ENCODE results near the gene HMGN5. TPM values are rescaled to one million over a fixed set of nuclear protein-coding genes. Genes with fewer than 3 reads are reported as not detected.

The HMGN5 gene
- total RNA-seq, 1 donor from 2014 or later: 5.1 TPM

GRCh38 chrX:81232218-81232617 is 30.5 kb upstream of the HMGN5 start:
- Mint-ChIP-seq H3K36me3 (ENCODE audit: low read depth, unreplicated experiment) (peaks cover 18% of the 10 kb centered on the region), H3K27me3 (ENCODE audit: unreplicated experiment) (no peaks in the 10 kb centered on the region), H3K4me3 (ENCODE audit: unreplicated experiment) (no peak overlapping the region), H3K9me3 (ENCODE audit: unreplicated experiment) (no peaks in the 10 kb centered on the region), H3K4me1 (ENCODE audit: unreplicated experiment) (peaks cover 4% of the 10 kb centered on the region), H3K27ac (ENCODE audit: unreplicated experiment) (no peak overlapping the region)
- TF ChIP-seq, protein P1, sequence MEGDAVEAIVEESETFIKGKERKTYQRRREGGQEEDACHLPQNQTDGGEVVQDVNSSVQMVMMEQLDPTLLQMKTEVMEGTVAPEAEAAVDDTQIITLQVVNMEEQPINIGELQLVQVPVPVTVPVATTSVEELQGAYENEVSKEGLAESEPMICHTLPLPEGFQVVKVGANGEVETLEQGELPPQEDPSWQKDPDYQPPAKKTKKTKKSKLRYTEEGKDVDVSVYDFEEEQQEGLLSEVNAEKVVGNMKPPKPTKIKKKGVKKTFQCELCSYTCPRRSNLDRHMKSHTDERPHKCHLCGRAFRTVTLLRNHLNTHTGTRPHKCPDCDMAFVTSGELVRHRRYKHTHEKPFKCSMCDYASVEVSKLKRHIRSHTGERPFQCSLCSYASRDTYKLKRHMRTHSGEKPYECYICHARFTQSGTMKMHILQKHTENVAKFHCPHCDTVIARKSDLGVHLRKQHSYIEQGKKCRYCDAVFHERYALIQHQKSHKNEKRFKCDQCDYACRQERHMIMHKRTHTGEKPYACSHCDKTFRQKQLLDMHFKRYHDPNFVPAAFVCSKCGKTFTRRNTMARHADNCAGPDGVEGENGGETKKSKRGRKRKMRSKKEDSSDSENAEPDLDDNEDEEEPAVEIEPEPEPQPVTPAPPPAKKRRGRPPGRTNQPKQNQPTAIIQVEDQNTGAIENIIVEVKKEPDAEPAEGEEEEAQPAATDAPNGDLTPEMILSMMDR (IDR thresholded peaks at IDR 0.05; ENCODE audit: unreplicated experiment): no peak
- no peak for DNase-seq (ENCODE audit: low spot score)

DNA sequence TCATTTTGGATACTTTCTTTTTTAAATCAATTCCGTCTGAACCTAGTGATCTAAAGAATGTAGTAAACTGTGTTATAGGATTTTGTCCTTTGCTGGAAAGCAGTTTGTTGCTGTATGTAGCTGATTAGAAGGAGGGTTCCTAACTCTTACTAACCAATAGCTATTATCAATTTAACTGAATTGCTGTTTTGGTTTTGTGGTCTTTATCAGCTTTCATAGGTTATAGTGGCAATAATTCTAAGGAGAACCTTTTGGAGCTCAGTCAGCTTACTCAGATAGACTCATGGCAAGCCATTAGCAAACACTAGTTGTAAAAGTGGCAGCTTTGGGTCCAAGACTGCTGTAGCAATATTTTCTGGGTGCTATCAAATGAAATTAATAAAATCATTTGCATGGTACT is 29.8 kb upstream of the HMGN5 start:
- Mint-ChIP-seq H3K27ac (ENCODE audit: unreplicated experiment) (no peak overlapping the region), H3K27me3 (ENCODE audit: unreplicated experiment) (no peaks in the 10 kb centered on the region), H3K4me3 (ENCODE audit: unreplicated experiment) (no peak overlapping the region), H3K9me3 (ENCODE audit: unreplicated experiment) (no peaks in the 10 kb centered on the region), H3K4me1 (ENCODE audit: unreplicated experiment) (peaks cover 4% of the 10 kb centered on the region), H3K36me3 (ENCODE audit: low read depth, unreplicated experiment) (peaks cover 11% of the 10 kb centered on the region)
- no peak for DNase-seq (ENCODE audit: low spot score)
- TF ChIP-seq, protein P1 (IDR thresholded peaks at IDR 0.05; ENCODE audit: unreplicated experiment): no peak

DNA sequence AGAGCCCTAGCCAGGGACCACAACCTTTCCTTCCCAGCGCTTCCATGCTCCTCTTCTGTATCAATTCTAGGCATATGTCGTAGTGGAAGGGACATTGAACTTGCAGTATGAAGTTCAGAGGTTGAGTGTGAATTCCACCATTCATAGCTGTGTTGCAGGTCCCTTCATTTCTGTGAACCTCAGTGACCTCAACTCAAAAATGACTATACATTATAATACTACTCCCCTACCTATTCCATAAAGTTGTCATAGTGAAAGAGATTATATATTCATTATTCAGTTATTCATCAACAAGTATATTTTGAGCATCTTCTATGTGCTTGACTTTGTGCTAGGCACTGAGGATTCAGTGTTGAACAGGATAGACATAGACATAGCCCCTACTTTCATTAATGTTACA is 28.2 kb upstream of the HMGN5 start:
- H3K9me3 Mint-ChIP-seq (ENCODE audit: unreplicated experiment): no peaks in the 10 kb centered on the region
- H3K36me3 Mint-ChIP-seq (ENCODE audit: low read depth, unreplicated experiment): peaks cover 10% of the 10 kb centered on the region
- H3K27me3 Mint-ChIP-seq (ENCODE audit: unreplicated experiment): no peaks in the 10 kb centered on the region
- TF ChIP-seq, protein P1 (IDR thresholded peaks at IDR 0.05; ENCODE audit: unreplicated experiment): no peak
- peaks cover 4% of the 10 kb centered on the region for H3K4me1 Mint-ChIP-seq (ENCODE audit: unreplicated experiment)
- no peak for DNase-seq (ENCODE audit: low spot score)
- no peak overlapping the region for H3K4me3 Mint-ChIP-seq (ENCODE audit: unreplicated experiment)
- no peak overlapping the region for H3K27ac Mint-ChIP-seq (ENCODE audit: unreplicated experiment)

- TF ChIP-seq, protein P1 (IDR thresholded peaks at IDR 0.05; ENCODE audit: unreplicated experiment): no peak
- H3K4me1 Mint-ChIP-seq (ENCODE audit: unreplicated experiment): peaks cover 4% of the 10 kb centered on the region
- no peak overlapping the region for H3K27ac Mint-ChIP-seq (ENCODE audit: unreplicated experiment)
- H3K4me3 Mint-ChIP-seq (ENCODE audit: unreplicated experiment): no peak overlapping the region
- no peaks in the 10 kb centered on the region for H3K9me3 Mint-ChIP-seq (ENCODE audit: unreplicated experiment)
- peaks cover 10% of the 10 kb centered on the region for H3K36me3 Mint-ChIP-seq (ENCODE audit: low read depth, unreplicated experiment)
- no peaks in the 10 kb centered on the region for H3K27me3 Mint-ChIP-seq (ENCODE audit: unreplicated experiment)
- no peak for DNase-seq (ENCODE audit: low spot score)
These were observed 27.5 kb upstream of the HMGN5 start for GRCh38 chrX:81229229-81229628.

DNA sequence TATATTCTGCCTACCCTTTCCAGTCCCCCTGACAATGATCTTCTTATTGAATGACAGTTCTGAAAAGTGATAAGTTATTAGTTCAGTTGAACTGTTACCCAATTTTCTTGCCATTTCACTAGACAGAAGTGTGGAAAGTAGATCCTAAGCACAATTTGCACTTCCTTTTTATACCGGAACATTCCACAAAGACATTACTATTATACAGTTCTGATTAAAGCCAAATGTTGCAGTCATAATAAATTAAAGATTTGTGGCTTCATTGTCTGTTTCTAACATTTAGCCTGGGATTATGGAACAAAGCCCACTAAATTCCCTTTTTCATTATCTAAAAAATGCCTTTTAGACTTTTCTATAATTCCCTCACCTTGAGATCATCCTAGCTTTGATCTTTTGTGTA is 14.0 kb upstream of the HMGN5 start:
- TF ChIP-seq, protein P1 (IDR thresholded peaks at IDR 0.05; ENCODE audit: unreplicated experiment): no peak
- no peak for DNase-seq (ENCODE audit: low spot score)
- H3K27ac Mint-ChIP-seq (ENCODE audit: unreplicated experiment): no peak overlapping the region
- no peaks in the 10 kb centered on the region for H3K9me3 Mint-ChIP-seq (ENCODE audit: unreplicated experiment)
- H3K36me3 Mint-ChIP-seq (ENCODE audit: low read depth, unreplicated experiment): no peaks in the 10 kb centered on the region
- H3K4me3 Mint-ChIP-seq (ENCODE audit: unreplicated experiment): no peak overlapping the region
- no peaks in the 10 kb centered on the region for H3K27me3 Mint-ChIP-seq (ENCODE audit: unreplicated experiment)
- H3K4me1 Mint-ChIP-seq (ENCODE audit: unreplicated experiment): peaks cover 6% of the 10 kb centered on the region
